ENCODE results near the gene TTC16.

Gene TTC16

GRCh38 chr9:127769929-127770582 lies 54.2 kb downstream of the TTC16 start:
- DNase-seq (ENCODE audit: low read depth): no peak

- no peak for DNase-seq (ENCODE audit: low read depth)
Observed at GRCh38 chr9:127770583-127770904, 54.7 kb downstream of the TTC16 start.

- DNase-seq (ENCODE audit: low read depth): peak; percentile 96
Observed at GRCh38 chr9:127770905-127771569, 55.2 kb downstream of the TTC16 start.

- no peak for DNase-seq (ENCODE audit: low read depth)
Observed at GRCh38 chr9:127771570-127772189, 55.8 kb downstream of the TTC16 start.

GRCh38 chr9:127772603-127773002 lies 56.7 kb downstream of the TTC16 start:
- no peak for DNase-seq (ENCODE audit: low read depth)

GRCh38 chr9:127773272-127773671 lies 57.4 kb downstream of the TTC16 start:
- DNase-seq (ENCODE audit: low read depth): no peak

GRCh38 chr9:127773981-127774380 lies 58.1 kb downstream of the TTC16 start:
- DNase-seq (ENCODE audit: low read depth): no peak

- no peak for DNase-seq (ENCODE audit: low read depth)
Observed at GRCh38 chr9:127776195-127776923, 60.5 kb downstream of the TTC16 start.

- DNase-seq (ENCODE audit: low read depth): no peak
Observed at GRCh38 chr9:127776924-127777289, 61.0 kb downstream of the TTC16 start.

GRCh38 chr9:127777368-127777980 lies 61.6 kb downstream of the TTC16 start:
- no peak for DNase-seq (ENCODE audit: low read depth)

- DNase-seq (ENCODE audit: low read depth): no peak
Observed at GRCh38 chr9:127778280-127779135, 62.6 kb downstream of the TTC16 start, which contains the start of gene SH2D3C. TSS of gene SH2D3C (minus strand) at chr9:127778666. CDS start at chr9:127778627, 39 bp downstream.

DNA sequence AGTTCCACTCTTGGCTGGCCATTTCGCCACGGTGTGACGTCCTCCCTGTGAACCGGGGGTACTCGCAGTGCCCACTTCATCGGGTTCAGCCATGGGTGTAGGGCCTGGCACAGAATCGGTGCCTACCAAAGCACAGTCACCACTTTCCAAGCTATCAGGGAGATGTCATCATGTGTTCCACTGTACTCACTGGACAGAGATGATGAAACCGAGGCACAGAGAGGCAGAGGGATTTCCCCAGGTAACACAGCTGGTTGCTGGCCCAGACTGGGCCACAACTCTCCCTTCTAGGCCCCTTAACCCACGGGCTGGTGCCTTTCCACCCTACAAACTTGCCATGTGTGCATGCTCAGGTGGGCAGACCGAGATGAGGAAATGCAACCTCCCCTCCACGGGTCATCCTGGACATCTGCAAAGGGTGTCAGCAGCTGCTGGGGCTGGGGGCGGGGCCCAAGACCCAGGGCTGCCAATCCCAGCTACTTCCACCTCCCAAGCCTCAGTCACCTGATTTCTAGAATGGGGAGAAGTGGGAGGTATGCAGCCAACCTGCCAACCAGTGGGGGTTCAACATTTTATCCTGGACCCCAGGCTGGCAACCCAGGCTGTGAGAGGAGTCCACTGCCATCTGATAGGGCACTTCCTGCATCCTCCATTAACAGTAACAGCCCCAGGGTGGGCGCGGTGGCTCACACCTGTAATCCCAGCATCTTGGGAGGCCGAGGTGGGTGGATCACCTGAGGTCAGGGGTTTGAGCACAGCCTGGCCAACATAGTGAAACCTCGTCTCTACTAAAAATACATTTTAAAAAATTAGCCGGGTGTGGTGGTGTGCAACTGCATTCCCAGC lies 63.5 kb downstream of the TTC16 start:
- no peak for DNase-seq (ENCODE audit: low read depth)

- no peak for DNase-seq (ENCODE audit: low read depth)
Observed at GRCh38 chr9:127780126-127780885, 64.4 kb downstream of the TTC16 start.

- DNase-seq (ENCODE audit: low read depth): peak; percentile 23
Observed at GRCh38 chr9:127780909-127781308, 65.0 kb downstream of the TTC16 start.
